ENCODE measurements around the gene RPL18. TPM values are rescaled to one million over a fixed set of nuclear protein-coding genes. Genes with fewer than 3 reads are reported as not detected.

RPL18 gene
- total and polyA plus RNA-seq, 9 of the 15 experiments (the other 6 are each of a cell fraction or from before 2014, with no cell fraction given): 312 to 2,635 (median 1,653) TPM

DNA sequence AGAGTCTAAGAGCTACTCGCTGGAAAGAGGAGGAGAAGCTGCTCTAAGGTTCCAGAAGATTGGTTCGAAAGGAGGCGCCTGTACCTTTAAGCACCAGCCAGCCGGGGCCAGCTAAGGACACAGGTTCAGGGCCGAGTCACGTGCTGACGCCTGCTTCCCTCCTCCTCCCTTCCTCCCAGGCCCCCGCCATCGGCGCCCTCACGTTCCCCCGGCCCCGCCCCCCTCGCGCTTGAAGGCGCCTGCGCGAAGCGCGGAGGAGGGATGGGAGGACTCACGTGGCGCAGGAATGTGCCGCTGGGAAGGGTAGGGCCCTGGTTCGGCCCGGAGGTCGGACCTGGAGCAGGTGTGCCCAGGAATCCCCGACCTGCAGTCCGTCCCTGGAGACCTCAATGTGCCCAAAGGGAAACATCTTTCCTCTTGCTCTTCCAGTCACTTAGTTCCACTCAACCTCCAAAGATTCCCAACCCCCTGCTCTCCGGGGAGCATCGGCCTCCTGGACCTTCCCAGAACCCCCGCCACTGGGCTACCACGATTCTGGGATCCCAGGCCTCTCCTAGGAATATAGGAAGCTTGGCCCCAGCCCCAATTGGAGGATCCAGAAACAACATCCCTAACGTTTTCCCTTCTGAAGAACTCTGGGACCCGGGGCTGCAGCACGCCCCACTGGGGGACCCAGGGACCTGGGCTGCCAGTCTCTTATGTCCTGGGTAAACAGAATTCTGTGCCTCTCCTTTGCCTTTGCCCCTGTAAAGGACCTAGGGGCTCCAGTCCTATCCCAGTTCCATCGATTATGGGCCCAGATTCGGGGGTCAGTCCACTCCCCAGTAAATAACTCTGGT, 15.7 kb upstream of the RPL18 start (continued):
- 0 out of 2 replicates have a peak, but pooled peaks have one; percentile 21 for TF ChIP-seq KAT7 (CRISPR knock-in tag; IDR thresholded peaks at IDR 0.05; ENCODE audit: borderline replicate concordance)
- TF ChIP-seq, protein P1, sequence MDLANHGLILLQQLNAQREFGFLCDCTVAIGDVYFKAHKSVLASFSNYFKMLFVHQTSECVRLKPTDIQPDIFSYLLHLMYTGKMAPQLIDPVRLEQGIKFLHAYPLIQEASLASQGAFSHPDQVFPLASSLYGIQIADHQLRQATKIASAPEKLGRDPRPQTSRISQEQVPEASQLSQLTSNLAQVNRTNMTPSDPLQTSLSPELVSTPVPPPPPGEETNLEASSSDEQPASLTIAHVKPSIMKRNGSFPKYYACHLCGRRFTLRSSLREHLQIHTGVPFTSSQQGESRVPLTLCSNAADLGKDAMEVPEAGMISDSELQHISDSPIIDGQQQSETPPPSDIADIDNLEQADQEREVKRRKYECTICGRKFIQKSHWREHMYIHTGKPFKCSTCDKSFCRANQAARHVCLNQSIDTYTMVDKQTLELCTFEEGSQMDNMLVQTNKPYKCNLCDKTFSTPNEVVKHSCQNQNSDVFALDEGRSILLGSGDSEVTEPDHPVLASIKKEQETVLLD (IDR thresholded peaks at IDR 0.05): no peak; the same call in 1 of the 2 replicates
- no peak for TF ChIP-seq ZNF79 (CRISPR knock-in tag; IDR thresholded peaks at IDR 0.05; ENCODE audit: low read depth)
- TF ChIP-seq BCOR (IDR thresholded peaks at IDR 0.05): peak; percentile 10; the same call in 1 of the 2 replicates
- peak; percentile 24; the same call in 1 of the 2 replicates for TF ChIP-seq NFIC (IDR thresholded peaks at IDR 0.05)
- TF ChIP-seq, protein P2, sequence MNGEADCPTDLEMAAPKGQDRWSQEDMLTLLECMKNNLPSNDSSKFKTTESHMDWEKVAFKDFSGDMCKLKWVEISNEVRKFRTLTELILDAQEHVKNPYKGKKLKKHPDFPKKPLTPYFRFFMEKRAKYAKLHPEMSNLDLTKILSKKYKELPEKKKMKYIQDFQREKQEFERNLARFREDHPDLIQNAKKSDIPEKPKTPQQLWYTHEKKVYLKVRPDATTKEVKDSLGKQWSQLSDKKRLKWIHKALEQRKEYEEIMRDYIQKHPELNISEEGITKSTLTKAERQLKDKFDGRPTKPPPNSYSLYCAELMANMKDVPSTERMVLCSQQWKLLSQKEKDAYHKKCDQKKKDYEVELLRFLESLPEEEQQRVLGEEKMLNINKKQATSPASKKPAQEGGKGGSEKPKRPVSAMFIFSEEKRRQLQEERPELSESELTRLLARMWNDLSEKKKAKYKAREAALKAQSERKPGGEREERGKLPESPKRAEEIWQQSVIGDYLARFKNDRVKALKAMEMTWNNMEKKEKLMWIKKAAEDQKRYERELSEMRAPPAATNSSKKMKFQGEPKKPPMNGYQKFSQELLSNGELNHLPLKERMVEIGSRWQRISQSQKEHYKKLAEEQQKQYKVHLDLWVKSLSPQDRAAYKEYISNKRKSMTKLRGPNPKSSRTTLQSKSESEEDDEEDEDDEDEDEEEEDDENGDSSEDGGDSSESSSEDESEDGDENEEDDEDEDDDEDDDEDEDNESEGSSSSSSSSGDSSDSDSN (IDR thresholded peaks at IDR 0.05; ENCODE audit: borderline replicate concordance in 1 of 2, low read depth in 2 of 2, low read length in 2 of 2): no peak
- TF ChIP-seq MAFG (tag; conservative IDR thresholded peaks at IDR 0.05): no peak
- peak; percentile 62; the same call in 1 of the 2 replicates for TF ChIP-seq SMAD3 (CRISPR knock-in tag; conservative IDR thresholded peaks at IDR 0.05)
- no peak for TF ChIP-seq SNIP1 (IDR thresholded peaks at IDR 0.05; ENCODE audit: low read depth)
- TF ChIP-seq C11orf30 (IDR thresholded peaks at IDR 0.05; ENCODE audit: low read depth): no peak
- TF ChIP-seq ZBED1 (IDR thresholded peaks at IDR 0.05): peak; percentile 32; the same call in 1 of the 2 replicates
- TF ChIP-seq, protein P3, sequence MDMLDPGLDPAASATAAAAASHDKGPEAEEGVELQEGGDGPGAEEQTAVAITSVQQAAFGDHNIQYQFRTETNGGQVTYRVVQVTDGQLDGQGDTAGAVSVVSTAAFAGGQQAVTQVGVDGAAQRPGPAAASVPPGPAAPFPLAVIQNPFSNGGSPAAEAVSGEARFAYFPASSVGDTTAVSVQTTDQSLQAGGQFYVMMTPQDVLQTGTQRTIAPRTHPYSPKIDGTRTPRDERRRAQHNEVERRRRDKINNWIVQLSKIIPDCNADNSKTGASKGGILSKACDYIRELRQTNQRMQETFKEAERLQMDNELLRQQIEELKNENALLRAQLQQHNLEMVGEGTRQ (CRISPR knock-in tag; IDR thresholded peaks at IDR 0.05): peak; percentile 96
- TF ChIP-seq, protein P4, sequence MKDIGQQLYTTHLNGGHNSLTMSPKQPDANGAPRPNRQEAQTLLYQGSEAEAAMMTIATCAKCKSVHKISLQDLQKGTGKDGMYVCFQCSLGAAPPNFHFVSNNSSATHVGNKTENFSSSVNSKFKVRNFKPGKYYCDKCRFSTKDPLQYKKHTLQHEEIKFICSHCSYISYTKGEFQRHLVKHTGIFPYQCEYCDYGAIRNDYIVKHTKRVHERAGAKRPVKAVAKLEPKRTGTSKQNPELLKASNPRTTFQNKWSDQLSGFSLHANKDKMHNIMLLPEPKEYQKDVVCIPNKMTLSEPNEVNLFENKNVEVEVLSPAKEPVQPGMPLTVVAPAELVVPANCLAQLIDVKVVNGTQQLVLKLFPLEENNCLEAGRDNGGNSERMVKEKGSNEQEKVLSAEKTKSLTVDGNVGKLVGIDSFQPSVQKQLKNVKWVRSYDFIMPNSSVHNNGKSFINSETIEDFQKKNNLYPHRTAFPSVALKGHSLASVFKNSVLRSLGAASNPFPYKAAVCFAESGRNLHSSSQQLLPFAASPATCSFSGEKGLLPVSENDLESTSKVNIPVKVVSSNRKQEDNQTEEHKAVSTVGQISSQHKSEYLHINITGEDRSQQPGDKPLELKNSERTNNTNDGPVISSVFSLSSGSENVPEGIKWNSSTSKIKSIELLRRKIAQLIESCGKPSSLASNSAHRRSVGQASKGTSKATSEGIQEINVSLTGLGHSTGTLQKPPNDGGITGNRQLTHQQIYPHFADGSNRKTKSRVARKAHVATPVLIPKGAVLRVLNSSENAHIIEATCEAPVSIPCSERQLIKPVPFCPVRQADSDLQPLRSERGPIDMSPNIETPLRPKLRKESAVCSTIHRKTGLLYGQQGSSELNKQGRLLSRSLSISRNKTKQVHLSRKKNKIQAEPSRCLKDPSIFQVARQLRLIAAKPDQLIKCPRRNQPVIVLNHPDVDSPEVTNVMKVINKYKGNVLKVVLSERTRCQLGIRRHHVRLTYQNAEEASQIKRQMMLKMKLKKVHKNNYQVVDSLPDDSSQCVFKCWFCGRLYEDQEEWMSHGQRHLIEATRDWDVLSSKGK (CRISPR knock-in tag; IDR thresholded peaks at IDR 0.05): no peak
- TF ChIP-seq SMARCC2 (IDR thresholded peaks at IDR 0.05; ENCODE audit: low read depth): no peak
- TF ChIP-seq, protein P5, sequence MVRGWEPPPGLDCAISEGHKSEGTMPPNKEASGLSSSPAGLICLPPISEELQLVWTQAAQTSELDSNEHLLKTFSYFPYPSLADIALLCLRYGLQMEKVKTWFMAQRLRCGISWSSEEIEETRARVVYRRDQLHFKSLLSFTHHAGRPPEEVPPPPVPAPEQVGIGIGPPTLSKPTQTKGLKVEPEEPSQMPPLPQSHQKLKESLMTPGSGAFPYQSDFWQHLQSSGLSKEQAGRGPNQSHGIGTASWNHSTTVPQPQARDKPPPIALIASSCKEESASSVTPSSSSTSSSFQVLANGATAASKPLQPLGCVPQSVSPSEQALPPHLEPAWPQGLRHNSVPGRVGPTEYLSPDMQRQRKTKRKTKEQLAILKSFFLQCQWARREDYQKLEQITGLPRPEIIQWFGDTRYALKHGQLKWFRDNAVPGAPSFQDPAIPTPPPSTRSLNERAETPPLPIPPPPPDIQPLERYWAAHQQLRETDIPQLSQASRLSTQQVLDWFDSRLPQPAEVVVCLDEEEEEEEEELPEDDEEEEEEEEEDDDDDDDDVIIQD (CRISPR knock-in tag; IDR thresholded peaks at IDR 0.05): no peak
- TF ChIP-seq KLF16 (IDR thresholded peaks at IDR 0.05): no peak
- TF ChIP-seq STAT5A (IDR thresholded peaks at IDR 0.05; ENCODE audit: borderline replicate concordance, low read length): no peak
- peak; percentile 37; the same call in 1 of the 2 replicates for TF ChIP-seq ZNF324 (CRISPR knock-in tag; IDR thresholded peaks at IDR 0.05)

Data from K562 (cell line).